GM20000 (cell line): ENCODE measurements around the gene CREB3L4.
A peak's percentile ranks its signal among the peaks of the same experiment; 100 is the strongest.

Experiments used
- DNase-seq: peaks from one replicate; pipeline ENCODE4 v3.0.0; 2012; ENCODE audit warnings: low spot score
- CTCF ChIP-seq: IDR thresholded peaks from 2 replicates; pipeline ENCODE4 v1.5.1; 2012; ENCODE audit warnings: mild to moderate bottlenecking, control low read depth; ENCODE audit errors: extremely low read depth, missing control alignments

The CREB3L4 gene

GRCh38 chr1:153954826-153955225 is 12.9 kb upstream of the CREB3L4 start:
- no peak for DNase-seq

DNA sequence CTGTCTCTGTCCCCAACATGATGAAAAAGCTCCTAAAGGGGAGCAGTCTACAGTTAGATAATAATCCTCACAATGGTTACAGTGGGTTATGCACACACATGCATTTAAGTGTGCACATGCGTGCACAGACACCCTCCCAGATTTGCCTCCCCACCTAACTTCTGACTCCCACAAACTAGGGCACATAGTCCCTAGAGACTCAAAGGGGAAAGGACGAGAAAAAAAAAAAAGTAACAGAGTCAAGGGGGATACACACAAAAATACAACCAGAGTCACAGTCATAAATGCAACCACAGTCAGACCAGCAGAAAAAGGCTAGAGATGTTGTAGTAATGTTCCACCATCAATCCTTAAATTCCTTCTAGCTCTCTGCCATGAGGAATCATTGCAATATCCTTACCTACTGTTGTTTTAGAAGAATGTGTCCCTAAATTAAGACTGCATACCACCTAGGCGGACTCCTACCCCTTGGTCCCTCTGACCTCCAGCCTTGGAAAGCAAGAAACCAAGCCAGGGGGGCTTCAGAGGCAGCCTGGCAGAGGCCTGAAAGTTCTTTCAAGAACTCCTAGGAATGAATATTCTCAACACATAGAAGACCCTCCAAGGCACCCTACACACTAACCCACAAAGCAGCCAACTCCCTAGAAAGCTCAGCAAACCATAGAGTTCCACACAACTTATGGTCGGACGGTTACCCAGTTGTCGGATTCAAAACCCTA is 10.5 kb upstream of the CREB3L4 start:
- DNase-seq, result no peak
- no peak for TF ChIP-seq CTCF

More at GRCh38 chr1:153954826-153955225, 12.9 kb upstream of the CREB3L4 start:
- no peak for TF ChIP-seq CTCF

DNA sequence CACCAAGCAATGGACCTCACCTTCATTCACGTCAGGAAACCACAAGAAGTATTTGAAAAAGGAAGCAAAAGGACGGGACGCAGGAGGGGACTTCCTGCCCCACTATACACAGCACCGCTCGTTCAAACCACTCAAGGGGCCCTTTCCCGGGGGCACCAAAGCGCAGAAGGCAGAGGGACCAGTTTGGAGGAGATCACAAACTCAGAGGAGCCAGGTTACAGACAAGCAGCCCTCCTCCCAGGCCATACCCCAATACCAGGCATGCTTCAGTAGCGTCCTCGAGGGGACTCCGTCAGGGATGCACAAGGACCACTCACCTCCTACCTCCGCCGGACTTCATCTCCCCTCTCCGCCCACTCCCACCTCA is 10.0 kb upstream of the CREB3L4 start:
- peak; percentile 71 for DNase-seq
- no peak for TF ChIP-seq CTCF

GRCh38 chr1:153958111-153958960 is 9.4 kb upstream of the CREB3L4 start, which contains the start of gene CRTC2:
TSS of gene CRTC2 (minus strand) at chr1:153958612. CDS start at chr1:153958497, 115 bp downstream.
- peak; percentile 97 for DNase-seq
- TF ChIP-seq CTCF, result peak; percentile 1

- no peak for DNase-seq
Measured at GRCh38 chr1:153958961-153959260, 8.8 kb upstream of the CREB3L4 start.

GRCh38 chr1:153959454-153959853 is 8.2 kb upstream of the CREB3L4 start:
- DNase-seq, result no peak
- no peak for TF ChIP-seq CTCF

More at GRCh38 chr1:153958961-153959260, 8.8 kb upstream of the CREB3L4 start:
- TF ChIP-seq CTCF, result no peak

DNA sequence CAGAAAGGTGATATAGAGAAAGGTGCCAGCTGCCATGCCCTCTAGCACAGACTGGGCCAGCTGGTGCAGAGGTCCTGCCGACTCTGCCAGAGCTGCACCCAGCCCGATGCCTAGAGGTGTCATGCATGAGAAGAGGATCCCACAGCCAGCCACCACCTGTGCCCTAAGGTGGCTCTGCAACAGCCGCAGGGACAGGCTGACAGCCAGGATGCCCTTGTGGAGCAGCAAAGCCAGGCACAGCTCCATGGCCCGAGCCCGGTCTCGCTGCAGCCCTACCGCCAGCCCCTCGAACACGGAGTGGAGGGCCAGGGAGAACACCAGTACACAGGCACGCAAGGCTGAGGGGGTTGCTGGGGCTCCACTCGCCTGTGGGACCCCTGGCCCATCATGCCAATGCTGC is 7.5 kb upstream of the CREB3L4 start:
- DNase-seq, result no peak
- TF ChIP-seq CTCF, result no peak
